Uterus (tissue), 4 donors: ENCODE measurements around the gene CSNK1G2. TPM values are rescaled to one million over a fixed set of nuclear protein-coding genes. Genes with fewer than 3 reads are reported as not detected.

Experiments
- DNase-seq, 2 donors: peaks; one replicate each; pipeline ENCODE4 v3.0.0-alpha.2; 2019 to 2020
- H3K27ac ChIP-seq, 2 donors: fragments of 200-600 bp; sonication (generic); 1 replicate in 1 of 2; 2 replicates in 1 of 2; pipeline ENCODE4 v1.5.1; 2016 to 2018
- H3K27me3 ChIP-seq, 2 donors: fragments of 200-600 bp; sonication (generic); one replicate each; pipeline ENCODE4 v1.5.1; 2018 to 2019; ENCODE audit warnings: control low read depth in 1 of 2
- H3K36me3 ChIP-seq, 2 donors: fragments of 200-600 bp; sonication (generic); one replicate each; pipeline ENCODE4 v1.5.1; 2019; ENCODE audit warnings: control low read depth in 1 of 2
- H3K4me1 ChIP-seq, 2 donors: fragments of 200-600 bp; sonication (generic); one replicate each; pipeline ENCODE4 v1.5.1; 2018 to 2019; ENCODE audit warnings: control low read depth in 1 of 2
- H3K4me3 ChIP-seq, 2 donors: fragments of 200-600 bp; sonication (generic); 1 replicate in 1 of 2; 2 replicates in 1 of 2; pipeline ENCODE4 v1.5.1; 2018 to 2019; ENCODE audit warnings: mild to moderate bottlenecking in 1 of 2
- H3K9me3 ChIP-seq, 2 donors: fragments of 200-600 bp; sonication (generic); one replicate each; pipeline ENCODE4 v1.5.1; 2019; ENCODE audit warnings: control low read depth in 1 of 2
- POLR2A ChIP-seq, 2 donors: fragments of 450-650 bp; IDR thresholded peaks; one replicate each; pipeline ENCODE4 v1.6.1; 2016; ENCODE audit warnings: antibody characterized with exemption in 2 of 2, mild to moderate bottlenecking in 1 of 2, moderate library complexity in 1 of 2
- intact Hi-C: fragments of 100-400 bp; cut with DNase I; formaldehyde crosslinking; loops from one replicate; pipeline ENCODE4 v1.15.1; 2023; ENCODE audit warnings: low total_unique reads
- total RNA-seq, 4 donors: library from RNA; depleted of rRNA in 3 of 4; stranded (reverse); fragments of >200 nt in 3 of 4; gene quantifications; one replicate each; pipeline versions ENCODE4 v1.1.0 to v1.2.4, GENCODE V29; 2014 to 2023
- TF ChIP-seq, protein P1 (sequence below), 4 experiments: fragments of 200-600 bp in 2 of 4; fragments of 450-650 bp in 2 of 4; sonication (generic) in 2 of 4; IDR thresholded peaks; one replicate each; pipeline ENCODE4 v1.5.1; 2016 to 2019; ENCODE audit warnings: antibody characterized with exemption in 4 of 4, mild to moderate bottlenecking in 2 of 4, moderate library complexity in 1 of 4
- donor health status: DM: yes; HTN: yes; CAD: no.

Gene CSNK1G2
- total RNA-seq, 4 donors from 2014 or later, result 8.2 to 59.4 (median 46.7) TPM

DNA sequence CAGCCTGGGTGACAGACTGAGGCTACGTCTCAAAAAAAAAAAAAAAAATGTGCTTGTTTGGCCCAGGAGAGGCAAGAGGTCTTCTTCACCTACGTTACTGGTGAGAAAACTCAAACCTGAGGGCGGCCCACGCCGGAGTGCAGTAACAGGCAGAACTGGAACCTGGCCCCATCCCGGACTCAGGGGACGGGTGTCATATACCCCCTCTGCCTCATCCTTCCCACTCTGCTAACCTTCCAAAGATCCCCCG is 36.2 kb upstream of the CSNK1G2 start:
- H3K4me1 ChIP-seq, result peaks cover 0 to 7% of the 10 kb centered on the region in 2 donors
- peak overlapping the region in 1 of 2 donors; percentile 42 for H3K4me3 ChIP-seq
- H3K36me3 ChIP-seq, result no peaks in the 10 kb centered on the region
- H3K27ac ChIP-seq, result peak overlapping the region; percentile 80 to 86
- no peak for TF ChIP-seq POLR2A (IDR thresholded peaks at IDR 0.05)
- TF ChIP-seq, protein P1, sequence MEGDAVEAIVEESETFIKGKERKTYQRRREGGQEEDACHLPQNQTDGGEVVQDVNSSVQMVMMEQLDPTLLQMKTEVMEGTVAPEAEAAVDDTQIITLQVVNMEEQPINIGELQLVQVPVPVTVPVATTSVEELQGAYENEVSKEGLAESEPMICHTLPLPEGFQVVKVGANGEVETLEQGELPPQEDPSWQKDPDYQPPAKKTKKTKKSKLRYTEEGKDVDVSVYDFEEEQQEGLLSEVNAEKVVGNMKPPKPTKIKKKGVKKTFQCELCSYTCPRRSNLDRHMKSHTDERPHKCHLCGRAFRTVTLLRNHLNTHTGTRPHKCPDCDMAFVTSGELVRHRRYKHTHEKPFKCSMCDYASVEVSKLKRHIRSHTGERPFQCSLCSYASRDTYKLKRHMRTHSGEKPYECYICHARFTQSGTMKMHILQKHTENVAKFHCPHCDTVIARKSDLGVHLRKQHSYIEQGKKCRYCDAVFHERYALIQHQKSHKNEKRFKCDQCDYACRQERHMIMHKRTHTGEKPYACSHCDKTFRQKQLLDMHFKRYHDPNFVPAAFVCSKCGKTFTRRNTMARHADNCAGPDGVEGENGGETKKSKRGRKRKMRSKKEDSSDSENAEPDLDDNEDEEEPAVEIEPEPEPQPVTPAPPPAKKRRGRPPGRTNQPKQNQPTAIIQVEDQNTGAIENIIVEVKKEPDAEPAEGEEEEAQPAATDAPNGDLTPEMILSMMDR (IDR thresholded peaks at IDR 0.05), result peak in 1 of 4 experiments; percentile 5
- intact Hi-C loops, result no loop called here
- H3K27me3 ChIP-seq, result no peaks in the 10 kb centered on the region
- no peak for DNase-seq
- no peaks in the 10 kb centered on the region for H3K9me3 ChIP-seq

DNA sequence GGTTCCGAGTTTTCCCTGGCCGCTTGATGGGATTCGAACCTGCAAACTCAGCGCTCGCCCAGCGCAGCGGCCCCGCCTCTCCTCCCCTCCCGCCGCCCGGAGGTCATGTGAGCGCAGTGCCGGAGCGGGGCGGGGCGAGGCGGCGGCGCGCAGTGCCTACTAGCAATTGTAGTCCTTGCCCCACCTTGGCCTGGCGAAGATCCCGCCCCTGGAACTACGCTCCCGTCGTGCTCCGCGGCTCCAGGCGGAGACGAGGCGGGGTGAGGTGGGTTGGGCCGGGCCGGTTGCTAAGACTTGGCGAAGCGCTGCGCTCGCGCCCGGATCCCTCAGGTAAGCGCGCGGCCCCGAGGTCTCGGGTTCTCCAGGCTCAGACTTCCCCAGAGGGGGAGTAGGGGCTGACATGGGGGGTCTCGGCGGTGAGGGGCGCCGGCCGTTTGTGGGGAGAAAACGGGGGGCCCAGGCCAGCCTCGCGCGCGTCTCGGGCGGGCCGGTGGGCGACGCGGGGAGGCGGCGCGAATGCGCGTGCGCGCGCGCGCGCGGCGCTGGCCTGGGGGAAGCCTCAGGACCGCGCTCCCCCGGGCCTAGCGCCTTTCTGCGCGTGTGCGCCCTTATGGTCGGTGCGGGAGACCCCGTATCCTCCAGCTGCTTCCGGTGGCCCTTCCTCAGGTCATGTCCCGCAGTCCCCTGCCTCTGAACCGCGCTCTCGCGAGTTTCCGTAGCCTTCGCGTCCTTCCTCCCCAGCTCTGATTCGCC is 35.7 kb upstream of the CSNK1G2 start, which contains the start of the genes ADAT3 and SCAMP4:
TSS of gene ADAT3 (plus strand) at position 290 of the 753 bp plus-strand sequence. CDS start 6,649 bp downstream, outside the sequence.
TSS of gene SCAMP4 (plus strand) at position 290 of the 753 bp plus-strand sequence. CDS start 9,621 bp downstream, outside the sequence.
- intact Hi-C loops, result no loop called here
- Histone ChIP-seq H3K4me3 (peak within 1 kb of the TSS; percentile 42 to 65), H3K27me3 (no peaks in the 10 kb centered on the region), H3K27ac (peak within 1 kb of the TSS; percentile 81 to 86), H3K9me3 (no peaks in the 10 kb centered on the region), H3K36me3 (no peaks in the 10 kb centered on the region), H3K4me1 (peaks cover 0 to 7% of the 10 kb centered on the region in 2 donors)
- DNase-seq, result peak; percentile 99
- TF ChIP-seq, protein P1 (IDR thresholded peaks at IDR 0.05), result peak in 1 of 4 experiments; percentile 31
- peak; percentile 55 to 92 for TF ChIP-seq POLR2A (IDR thresholded peaks at IDR 0.05)

DNA sequence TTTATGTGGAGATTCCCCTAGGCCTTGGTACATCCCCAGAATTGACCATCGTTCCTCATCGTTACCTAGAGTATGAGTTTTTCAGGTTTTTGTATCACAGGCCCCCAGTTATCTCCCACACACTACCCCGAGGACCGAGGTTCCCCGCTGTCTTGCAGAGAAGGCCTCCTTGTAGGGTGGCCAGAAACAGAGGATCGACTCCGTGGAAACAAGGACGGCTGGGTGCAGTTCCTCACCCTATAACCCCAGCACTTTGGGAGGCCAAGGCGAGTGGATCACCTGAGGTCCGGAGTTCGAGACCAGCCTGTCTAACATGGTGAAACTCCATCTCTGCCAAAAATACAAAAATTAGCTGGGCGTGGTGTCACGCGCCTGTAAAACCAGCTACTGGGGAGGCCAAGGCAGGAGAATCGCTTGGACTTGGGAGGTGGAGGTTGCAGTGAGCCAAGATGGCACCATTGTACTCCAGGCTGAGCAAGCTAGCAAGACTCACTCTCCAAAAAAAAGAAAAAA is 35.1 kb upstream of the CSNK1G2 start:
- Histone ChIP-seq H3K4me1 (peaks cover 0 to 7% of the 10 kb centered on the region in 2 donors), H3K4me3 (peak overlapping the region; percentile 42 to 65), H3K27ac (peak overlapping the region; percentile 81 to 86), H3K9me3 (no peaks in the 10 kb centered on the region), H3K27me3 (no peaks in the 10 kb centered on the region), H3K36me3 (no peaks in the 10 kb centered on the region)
- no peak for DNase-seq
- intact Hi-C loops, result no loop called here
- TF ChIP-seq, protein P1 (IDR thresholded peaks at IDR 0.05), result no peak
- no peak for TF ChIP-seq POLR2A (IDR thresholded peaks at IDR 0.05)

DNA sequence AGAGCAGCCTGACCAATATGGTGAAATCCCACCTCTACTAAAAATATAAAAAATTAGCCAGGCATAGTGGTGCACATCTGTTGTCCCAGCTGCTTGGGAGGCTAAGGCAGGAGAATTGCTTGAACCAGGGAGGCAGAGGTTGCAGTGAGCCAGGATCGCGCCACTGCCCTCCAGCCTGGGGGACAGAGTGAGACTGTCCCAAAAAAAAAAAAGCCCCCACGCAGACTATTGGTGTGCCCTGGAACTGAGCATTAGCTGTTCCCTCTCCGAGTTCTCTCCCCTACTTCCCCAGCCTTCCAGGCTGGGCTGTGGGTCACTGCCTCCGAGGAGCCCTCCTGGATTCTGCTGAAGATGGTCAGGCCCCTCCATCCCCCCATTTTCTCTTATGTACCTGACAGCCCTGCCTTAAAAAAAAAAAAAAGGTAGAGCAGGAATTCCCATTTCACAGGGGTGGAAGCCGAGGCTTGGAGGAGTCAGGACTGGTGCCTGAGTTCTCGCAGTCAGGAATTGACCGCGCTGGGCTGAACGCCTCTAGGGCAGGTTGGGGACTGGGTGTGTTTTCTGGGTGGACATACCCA is 33.9 kb upstream of the CSNK1G2 start:
- peaks cover 0 to 7% of the 10 kb centered on the region in 2 donors for H3K4me1 ChIP-seq
- no peaks in the 10 kb centered on the region for H3K9me3 ChIP-seq
- DNase-seq, result no peak
- no peaks in the 10 kb centered on the region for H3K27me3 ChIP-seq
- no peak overlapping the region for H3K27ac ChIP-seq
- H3K4me3 ChIP-seq, result no peak overlapping the region
- H3K36me3 ChIP-seq, result no peaks in the 10 kb centered on the region
- TF ChIP-seq, protein P1 (IDR thresholded peaks at IDR 0.05), result no peak
- TF ChIP-seq POLR2A (IDR thresholded peaks at IDR 0.05), result no peak
- intact Hi-C loops, result no loop called here
